Nucleus accumbens (tissue), 56 donors: ENCODE results near the gene SELPLG.
"Not testable (repeated sequence)": the region's sequence is repeated elsewhere in the genome, so short reads cannot be mapped to it uniquely, and the experiment has no call there.

Experiments used
- DNase-seq, 56 donors: peaks; one replicate each; lab custom pipeline; 2025; lab: John Stamatoyannopoulos, UW

The SELPLG gene

GRCh38 chr12:108656247-108656646 lies 22.6 kb upstream of the SELPLG start:
- not testable (repeated sequence) for DNase-seq

- not testable (repeated sequence) for DNase-seq
These were observed 22.1 kb upstream of the SELPLG start for GRCh38 chr12:108655812-108656175.

- not testable (repeated sequence) for DNase-seq
These were observed 20.9 kb upstream of the SELPLG start for GRCh38 chr12:108654622-108655021.

- DNase-seq: no peak
These were observed 20.2 kb upstream of the SELPLG start for GRCh38 chr12:108653922-108654321.

- no peak for DNase-seq
These were observed 19.4 kb upstream of the SELPLG start for GRCh38 chr12:108653082-108653516.

GRCh38 chr12:108650083-108650482 lies 16.4 kb upstream of the SELPLG start:
- DNase-seq: no peak

- no peak for DNase-seq
These were observed 16.0 kb upstream of the SELPLG start for GRCh38 chr12:108649669-108650068.

GRCh38 chr12:108649126-108649525 lies 15.4 kb upstream of the SELPLG start:
- DNase-seq: peak in 3 of 56 donors; percentile 17 to 57 (median 46)

GRCh38 chr12:108648371-108648770 lies 14.7 kb upstream of the SELPLG start:
- DNase-seq: no peak

GRCh38 chr12:108647585-108648287 lies 14.0 kb upstream of the SELPLG start:
- DNase-seq: no peak

- no peak for DNase-seq
These were observed 13.2 kb upstream of the SELPLG start for GRCh38 chr12:108646600-108647579.

- no peak for DNase-seq
These were observed 12.2 kb upstream of the SELPLG start for GRCh38 chr12:108645686-108646599.

- DNase-seq: no peak
These were observed 11.1 kb upstream of the SELPLG start for GRCh38 chr12:108644811-108645120.

GRCh38 chr12:108643941-108644810 lies 10.5 kb upstream of the SELPLG start:
- DNase-seq: peak in 23 of 56 donors; percentile 18 to 78 (median 38)

GRCh38 chr12:108642899-108643654 lies 9.4 kb upstream of the SELPLG start:
- DNase-seq: no peak

GRCh38 chr12:108642269-108642870 lies 8.7 kb upstream of the SELPLG start:
- DNase-seq: no peak

GRCh38 chr12:108641446-108642268 lies 8.0 kb upstream of the SELPLG start:
- DNase-seq: peak in 3 of 56 donors; percentile 21 to 32 (median 23)
